Measurements from ENCODE around the gene KLHL13.

- TF ChIP-seq CTCF (IDR thresholded peaks at IDR 0.05) (no peak), POLR2A (IDR thresholded peaks at IDR 0.05) (no peak)
Measured at GRCh38 chrX:117936118-117936517, 180.5 kb downstream of the KLHL13 start.

All from uterus (tissue), 2 donors.